Eye (tissue), 1 donor: ENCODE results near the gene GZMH.
"Not testable (repeated sequence)": the region's sequence is repeated elsewhere in the genome, so short reads cannot be mapped to it uniquely, and the experiment has no call there.

ENCODE experiments used
- DNase-seq: peaks from one replicate; pipeline ENCODE4 v3.0.0-alpha.2; 2015

The GZMH gene, protein sequence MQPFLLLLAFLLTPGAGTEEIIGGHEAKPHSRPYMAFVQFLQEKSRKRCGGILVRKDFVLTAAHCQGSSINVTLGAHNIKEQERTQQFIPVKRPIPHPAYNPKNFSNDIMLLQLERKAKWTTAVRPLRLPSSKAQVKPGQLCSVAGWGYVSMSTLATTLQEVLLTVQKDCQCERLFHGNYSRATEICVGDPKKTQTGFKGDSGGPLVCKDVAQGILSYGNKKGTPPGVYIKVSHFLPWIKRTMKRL

DNA sequence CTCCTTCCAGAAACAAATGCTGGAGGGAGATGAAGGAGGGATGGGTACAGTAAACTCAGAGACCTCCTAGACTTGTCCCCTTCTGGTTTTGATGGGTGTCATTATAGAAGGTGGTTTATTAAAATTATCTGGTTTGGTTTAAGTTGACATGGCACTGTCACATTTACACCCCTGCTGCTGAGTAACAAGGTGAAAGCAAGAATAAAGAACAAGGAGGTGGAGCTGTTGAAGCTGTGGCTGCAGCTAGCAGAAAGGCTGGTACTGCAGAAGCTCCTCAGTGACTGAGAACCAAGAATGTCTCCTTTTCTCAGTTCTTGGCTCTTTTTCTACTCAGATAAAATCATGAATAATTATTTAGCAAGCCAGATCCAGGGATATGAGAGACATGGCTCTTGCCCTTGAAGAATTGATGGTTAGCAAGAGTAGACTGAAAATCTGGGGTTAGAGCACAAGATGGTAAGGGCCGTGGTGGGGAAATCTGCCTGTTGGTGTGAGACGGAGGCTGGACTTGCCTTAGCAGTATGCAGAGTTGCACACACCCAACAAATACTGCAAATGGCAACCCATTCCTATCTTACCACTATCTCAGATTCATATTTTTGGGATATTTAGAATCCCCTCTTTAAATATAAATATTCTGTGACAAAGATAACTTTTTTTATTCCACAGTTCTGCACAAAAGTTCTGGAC is at the start of gene GZMH:
TSS of gene GZMH (minus strand) at position 31 of the 690 bp plus-strand sequence. CDS start 72 bp downstream, outside the sequence.
- no peak for DNase-seq

DNA sequence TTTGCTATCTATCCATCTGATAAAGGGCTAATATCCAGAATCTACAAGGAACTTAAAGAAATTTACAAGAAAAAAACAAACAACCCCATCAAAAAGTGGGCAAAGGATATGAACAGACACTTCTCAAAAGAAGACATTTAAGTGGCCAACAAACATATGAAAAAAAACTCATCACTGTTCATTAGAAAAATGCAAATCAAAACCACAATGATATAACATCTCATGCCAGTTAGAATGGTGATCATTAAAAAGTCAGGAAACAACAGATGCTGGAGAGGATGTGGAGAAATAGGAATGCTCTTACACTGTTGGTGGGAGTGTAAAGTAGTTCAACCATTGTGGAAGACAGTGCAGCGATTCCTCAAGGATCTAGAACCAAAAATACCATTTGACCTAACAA is 38.9 kb upstream of the GZMH start:
- not testable (repeated sequence) for DNase-seq

DNA sequence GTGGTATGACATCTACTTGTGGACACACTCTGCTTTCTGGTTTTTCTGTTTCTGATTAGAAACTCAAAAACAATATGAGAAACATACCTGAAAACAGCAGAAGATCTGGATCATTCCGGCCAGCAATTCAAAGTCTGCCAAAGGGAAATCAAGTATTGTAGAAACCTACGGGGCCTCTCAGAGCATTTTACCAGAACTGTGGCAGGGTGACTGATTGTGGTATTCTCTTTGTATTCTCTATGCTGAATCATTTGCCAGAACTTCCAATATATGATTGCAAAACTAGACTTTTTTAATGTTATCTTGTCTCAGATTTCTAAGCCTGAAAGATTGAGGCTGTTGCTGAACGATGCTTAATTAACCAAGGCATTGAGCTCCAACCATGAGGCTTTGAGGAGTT is 30.4 kb upstream of the GZMH start:
- DNase-seq, result no peak

DNA sequence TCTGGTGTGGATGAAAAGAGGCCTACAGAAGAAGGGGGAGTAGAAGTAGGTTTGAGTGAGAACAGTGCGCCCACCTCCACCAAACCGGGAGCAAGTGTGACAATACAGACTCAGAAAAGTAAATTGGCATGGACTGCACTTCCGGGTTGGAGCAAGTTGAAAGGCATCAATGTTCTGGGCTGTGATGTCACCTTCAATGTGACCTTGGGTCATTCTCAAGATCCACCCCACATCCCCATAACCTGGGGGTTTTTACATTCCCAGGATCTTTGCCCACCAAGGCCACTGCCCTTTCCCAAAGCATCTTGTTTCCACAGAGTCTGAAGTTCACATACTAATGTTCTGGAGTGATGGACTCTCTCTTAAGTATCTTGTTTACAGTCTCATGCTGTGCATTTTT is 29.8 kb upstream of the GZMH start:
- DNase-seq, result no peak

DNA sequence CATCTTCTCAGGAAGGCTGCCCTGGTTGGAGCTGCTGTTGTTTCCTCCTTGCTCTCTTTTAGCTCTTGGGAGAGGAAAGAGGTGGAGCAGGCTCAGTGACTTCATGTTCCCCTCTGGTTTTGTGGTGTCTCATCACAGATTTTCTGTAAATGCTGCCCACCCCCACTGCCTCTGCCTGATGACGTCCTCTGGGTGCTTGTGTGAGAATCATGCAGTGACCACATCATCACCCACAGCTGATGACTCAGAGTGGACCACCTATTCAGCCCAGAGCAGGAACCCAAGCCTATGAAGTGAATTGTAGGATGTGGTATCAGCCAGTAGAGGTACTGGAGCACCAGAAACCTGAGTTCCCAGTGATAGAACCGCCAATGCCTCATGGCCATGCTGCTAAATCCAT is 24.7 kb upstream of the GZMH start, which contains the start of gene GZMB:
TSS of gene GZMB (minus strand) at position 33 of the 400 bp plus-strand sequence. CDS start at position 3, 30 bp downstream.
- DNase-seq, result no peak

DNA sequence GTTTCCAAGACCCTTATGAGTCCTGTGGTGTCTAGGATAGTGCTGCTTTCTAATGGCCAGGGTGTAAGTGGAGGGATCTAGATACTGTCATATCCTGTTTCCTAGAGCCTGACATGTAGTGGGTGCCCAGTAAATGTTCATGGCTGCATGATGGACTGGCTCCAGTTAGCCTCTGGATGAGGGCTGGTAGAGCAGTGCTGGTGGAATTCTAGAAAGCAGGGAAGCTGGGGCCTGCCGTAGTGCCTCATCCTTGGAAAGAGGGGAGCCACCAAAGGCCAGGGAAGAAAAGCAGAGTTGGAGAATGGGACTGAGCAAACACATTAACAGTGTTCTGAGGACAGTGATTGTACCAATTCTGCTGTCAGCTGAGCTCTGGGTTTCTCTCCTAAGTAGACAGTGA is 23.9 kb upstream of the GZMH start:
- DNase-seq, result no peak

DNA sequence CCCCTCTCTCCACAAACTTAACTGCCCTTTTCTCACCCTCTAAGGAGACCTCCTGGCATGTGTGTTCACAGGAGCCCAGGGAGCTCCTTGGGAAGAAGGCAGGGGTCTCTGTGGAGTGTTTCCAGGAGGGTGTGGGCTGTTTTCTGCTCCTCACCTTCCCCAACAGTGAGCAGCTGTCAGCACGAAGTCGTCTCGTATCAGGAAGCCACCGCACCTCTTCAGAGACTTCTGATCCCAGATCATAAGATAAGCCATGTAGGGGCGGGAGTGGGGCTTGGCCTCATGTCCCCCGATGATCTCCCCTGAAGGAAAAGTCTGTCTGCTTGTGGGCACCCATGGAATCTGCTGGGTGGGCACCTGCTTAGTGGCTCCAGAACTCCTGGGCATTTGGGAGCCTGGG is 23.3 kb upstream of the GZMH start:
- DNase-seq, result no peak

DNA sequence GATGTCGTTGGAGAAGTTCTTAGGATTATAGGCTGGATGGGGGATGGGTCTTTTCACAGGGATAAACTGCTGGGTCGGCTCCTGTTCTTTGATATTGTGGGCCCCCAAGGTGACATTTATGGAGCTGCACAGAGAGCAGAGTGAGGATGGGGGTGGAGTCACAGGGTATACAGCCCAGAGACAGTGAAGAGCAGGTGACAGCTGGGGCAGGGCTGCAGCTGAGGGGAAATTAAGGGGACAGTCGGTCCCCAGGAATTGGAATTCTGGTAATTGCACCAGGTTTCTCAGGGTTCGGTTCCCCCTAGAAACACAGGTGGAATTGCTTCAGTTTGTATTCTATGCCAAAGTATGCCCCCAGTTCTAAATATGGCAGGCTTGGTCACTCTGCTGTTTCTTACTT is 22.9 kb upstream of the GZMH start:
- DNase-seq, result no peak

DNA sequence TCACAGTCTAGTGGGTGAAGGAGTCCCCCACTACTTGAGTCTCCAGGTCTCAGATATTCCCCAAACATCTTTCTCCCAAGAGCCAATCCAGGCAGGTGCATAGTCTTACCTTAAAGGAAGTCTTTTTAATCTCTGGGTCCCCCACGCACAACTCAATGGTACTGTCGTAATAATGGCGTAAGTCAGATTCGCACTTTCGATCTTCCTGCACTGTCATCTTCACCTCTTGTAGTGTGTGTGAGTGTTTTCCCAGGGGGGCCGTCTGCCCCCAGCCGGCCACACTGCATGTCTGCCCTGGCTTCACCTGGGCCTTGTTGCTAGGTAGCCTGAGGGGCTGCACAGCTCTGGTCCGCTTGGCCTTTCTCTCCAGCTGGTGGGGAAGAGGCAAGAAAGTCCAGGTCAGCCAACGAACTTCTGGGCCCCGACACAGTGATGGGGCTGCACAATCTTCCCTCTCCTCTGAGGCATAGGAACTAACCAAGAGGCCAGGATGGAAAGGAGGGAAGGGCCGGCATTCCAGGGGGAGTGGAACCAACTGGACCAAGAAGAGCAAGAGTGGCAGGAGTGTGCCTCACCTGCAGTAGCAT is 22.4 kb upstream of the GZMH start:
- DNase-seq, result no peak

DNA sequence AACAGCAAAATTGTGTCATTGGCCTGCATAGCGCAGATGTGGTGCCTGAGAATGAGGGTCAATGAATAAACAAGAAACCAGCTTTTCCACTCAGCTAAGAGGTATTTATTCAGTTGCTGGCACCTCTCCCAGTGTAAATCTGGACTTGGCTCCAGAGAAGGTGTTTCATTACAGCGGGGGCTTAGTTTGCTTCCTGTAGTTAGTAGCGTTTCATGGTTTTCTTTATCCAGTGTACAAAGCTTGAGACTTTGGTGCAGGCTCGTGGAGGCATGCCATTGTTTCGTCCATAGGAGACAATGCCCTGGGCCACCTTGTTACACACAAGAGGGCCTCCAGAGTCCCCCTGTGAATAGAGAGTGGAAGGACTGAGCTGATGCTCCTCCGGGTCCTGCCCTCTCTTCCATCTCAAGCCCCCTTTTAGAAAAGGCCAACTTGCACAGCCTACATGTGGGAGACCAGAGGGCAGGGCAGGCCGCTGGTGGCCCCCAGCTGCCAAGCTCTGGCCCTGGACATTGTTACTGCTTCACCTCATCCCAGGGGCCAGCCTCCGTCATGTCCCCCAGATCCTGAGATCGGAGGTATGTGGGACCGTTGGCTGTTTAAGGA is 21.5 kb upstream of the GZMH start:
- DNase-seq, result peak; percentile 11

DNA sequence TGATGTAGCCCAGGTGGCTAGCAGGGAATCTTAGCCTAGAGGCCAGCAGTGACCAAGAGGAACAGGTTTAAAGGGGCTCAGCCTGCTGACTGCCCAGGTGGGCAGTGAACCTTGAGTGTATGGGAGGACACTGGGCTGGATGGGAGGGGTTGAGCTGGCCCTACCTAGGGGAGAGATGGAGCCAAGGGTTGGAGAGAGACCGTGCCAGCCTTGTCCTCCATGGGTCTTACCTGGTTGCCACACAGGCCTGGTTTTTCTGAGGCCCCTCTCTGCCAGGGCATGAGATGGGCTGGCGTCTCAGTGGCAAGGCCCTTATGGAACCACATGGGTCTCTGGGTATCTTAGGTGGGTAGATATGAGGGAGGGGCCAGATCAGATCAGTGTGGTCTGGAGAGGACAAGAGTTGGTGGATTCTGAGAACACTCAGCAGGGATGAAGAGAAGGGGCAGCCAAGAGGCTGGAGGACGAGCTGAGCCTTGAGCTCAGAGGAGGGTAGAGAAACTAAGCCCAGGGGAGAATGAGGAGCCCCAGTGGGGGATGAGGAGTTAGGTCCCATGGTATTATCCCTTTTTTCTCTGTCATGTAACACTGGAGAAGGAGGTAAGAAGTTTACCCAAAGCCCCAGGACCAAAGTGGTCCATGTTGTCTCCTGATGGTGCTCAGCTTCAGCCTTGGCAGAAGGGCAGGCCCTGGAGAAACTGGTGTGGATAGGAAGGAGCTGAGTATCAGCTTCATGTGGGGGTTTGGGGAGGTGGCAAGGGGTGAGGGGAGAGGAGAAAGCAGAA is 20.8 kb upstream of the GZMH start:
- no peak for DNase-seq

DNA sequence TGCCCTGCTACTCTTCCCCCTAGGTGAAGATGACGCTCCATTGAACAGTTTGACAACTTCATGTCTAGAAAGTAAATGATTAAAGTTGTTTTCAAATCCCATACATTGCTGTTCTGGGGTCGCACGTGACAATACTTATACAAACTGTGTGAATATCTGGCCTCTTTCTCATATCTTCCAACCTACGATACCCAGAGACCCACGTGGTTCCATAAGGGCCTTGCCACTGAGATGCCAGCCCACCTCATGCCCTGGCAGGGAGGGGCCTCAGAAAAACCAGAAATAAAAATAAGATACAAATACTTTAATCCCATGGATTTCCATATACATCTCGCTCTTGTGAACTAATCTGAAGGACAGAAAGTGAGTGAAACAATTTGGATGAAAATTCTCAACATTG is 20.0 kb upstream of the GZMH start:
- DNase-seq, result no peak

DNA sequence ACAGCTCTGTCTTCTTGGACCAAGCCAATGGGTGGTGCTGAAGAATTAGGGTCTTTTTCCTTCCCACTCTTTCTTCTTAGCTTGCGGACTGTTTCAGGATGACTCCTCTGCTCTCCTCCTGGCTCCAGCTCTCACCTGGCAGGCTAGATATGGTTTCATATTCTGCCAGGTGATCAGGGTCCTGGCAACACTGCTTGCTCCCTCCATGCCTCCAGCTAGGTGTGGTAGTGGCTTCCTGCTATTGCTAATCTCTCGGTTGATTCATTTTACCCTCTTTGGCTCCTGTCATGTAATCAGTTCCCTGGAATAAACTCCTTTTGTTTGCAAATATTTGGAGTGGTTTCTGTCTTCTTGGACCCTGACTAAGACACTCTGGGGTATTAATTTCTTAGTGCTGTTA is 4.3 kb upstream of the GZMH start:
- DNase-seq, result no peak

DNA sequence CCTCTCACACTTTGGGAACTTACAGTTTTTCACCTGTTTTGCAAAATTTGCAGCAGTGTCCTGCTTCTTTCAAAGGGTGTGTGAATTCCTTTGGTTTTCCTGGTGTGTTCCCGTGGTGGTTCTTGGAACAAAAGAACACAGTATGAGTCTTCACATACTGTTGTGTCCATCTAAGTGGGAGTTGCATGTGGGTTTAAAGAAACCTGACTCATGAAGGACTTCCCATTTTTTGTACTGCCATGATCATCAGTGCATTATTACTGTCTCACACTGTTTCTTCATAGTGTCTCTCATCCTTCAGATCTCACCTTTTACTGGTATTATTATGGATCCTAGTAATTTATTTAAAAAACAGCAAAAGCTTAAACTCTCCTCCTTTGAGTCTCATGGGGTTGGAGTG is 3.8 kb upstream of the GZMH start:
- no peak for DNase-seq

DNA sequence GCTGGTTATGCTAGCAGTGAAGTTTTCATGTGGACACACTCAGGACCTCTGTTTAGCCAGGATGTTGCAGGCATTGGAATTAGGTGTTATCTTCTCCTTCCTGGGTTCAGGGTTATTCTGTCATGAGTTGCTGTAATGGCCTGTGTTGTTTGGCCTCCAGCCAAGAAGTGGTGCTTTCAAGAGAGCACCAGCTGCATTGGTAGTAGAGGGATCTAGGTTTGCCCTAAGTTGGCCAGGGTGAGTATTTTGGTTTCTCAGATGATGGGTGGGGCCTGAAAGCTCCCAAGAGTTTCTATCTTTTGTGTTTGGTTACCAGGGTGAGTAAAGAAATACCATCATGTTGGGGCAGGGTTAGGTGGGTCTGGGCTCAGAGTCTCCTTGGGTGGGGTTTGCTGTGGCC is 2.7 kb upstream of the GZMH start:
- DNase-seq, result no peak

DNA sequence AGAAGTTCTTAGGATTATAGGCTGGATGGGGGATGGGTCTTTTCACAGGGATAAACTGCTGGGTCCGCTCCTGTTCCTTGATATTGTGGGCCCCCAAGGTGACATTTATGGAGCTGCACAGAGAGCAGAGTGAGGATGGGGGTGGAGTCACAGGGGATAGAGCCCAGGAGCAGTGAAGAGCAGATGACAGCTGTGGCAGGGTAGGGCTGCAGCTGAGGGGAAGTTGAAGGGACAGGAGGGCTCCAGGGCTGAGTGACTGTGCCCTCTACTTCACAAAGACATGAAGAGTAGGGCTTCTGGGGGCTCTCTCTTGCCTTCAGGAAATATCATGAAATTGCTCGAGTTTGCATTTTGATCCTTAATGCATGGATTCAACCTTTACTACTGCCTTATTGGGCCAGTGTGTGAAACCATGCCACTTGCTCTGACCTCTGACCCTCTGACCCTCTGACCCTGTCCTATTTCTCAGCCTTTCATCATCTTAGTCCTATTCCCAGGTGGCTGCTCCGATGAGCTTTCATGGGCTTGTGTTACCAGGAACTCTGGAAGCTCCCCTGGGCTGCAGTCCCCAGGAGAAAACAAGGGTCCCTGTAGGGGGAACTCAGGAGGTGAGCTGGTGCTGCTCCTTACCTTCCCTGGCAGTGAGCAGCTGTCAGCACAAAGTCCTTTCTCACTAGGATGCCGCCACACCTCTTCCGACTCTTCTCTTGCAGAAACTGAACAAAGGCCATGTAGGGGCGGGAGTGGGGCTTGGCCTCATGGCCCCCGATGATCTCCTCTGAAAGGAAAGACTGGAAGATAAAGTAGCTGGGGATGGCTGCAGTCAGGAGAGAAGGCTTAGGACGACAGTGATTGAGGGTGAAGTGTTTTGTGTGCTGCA is 1.6 kb downstream of the GZMH start:
- DNase-seq, result no peak

DNA sequence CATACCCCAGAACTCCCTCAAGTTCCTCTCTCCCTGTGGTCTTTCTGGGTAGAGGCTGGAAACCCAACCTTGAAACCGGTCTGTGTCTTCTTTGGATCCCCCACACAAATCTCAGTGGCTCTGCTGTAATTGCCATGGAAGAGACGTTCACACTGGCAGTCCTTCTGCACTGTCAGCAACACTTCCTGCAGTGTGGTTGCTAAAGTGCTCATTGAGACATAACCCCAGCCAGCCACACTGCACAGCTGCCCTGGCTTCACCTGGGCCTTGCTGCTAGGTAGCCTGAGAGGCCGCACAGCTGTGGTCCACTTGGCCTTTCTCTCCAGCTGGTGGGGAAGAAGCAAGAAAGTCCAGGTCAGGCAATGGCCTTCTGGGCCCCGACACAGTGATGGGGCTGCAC is 2.4 kb downstream of the GZMH start:
- no peak for DNase-seq

DNA sequence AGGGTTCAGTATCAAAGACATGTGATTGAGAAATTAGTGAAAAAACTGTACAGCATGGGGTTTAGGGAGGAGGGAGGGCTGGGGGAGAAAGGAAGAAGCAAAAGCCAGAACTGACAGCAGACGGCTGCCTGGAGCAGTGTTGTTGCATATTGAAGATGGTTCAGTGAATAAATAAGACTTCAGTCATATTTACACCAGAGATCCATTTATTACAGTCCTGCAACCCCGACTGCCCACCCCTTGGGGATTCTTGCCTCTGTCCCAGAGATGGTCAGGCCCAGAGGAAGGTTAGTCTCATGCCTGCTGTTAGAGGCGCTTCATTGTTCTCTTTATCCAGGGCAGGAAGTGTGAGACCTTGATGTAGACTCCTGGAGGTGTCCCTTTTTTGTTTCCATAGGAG is 3.2 kb downstream of the GZMH start:
- no peak for DNase-seq

DNA sequence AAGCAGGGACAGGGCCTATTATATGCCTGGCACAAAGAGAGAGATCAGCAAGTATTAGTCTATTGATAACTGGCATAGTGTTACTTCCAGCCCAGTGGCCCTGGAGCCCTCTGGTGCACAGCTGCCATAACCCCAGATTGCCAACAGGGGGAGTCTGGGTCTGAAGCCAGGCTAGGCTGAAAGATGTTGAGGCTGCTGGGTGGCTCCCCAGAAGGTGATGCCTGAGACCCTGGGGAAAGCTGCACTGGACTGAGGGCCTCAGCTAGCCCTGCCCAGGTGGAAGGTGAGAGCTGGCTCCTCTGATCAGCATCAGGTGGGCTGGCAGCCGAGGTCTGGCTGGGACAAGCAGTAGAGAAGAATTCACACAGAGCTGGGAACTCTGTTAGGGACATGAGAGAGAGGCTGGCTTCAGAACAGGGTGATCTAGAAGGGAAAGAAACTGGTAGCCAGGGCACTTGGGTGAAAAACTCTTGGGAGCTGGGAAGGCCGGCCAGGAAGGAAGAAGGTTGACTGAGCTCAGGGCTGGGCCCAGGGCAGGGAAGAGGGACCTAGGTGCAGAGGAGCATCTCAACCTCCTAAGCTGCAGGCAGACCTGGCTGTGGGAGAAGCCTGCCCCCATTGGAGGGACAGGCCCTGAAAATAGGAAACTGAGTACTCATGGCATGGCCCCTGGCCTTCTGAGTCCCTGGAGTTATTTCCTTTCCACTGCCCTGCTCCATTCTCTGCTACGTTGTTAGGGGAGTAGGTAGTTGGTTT is 3.9 kb downstream of the GZMH start:
- DNase-seq, result peak; percentile 34

DNA sequence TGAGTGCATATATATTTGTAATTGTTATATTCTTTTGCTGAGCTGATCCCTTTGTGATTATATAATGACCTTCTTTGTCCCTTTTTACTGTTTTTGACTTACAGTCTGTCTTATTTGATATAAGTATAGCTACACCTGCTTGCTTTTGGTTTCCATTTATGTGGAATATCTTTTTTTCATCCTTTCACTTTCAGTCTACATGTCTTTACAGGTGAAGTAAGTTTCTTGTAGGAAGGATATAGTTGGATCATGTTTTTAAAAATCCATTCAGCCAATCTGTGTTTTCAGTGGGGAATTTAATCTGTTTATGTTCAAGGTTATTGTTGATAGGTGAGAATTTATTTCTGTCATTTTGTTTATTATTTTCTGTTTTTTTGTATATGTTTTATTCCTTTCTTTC is 12.1 kb downstream of the GZMH start:
- no peak for DNase-seq

DNA sequence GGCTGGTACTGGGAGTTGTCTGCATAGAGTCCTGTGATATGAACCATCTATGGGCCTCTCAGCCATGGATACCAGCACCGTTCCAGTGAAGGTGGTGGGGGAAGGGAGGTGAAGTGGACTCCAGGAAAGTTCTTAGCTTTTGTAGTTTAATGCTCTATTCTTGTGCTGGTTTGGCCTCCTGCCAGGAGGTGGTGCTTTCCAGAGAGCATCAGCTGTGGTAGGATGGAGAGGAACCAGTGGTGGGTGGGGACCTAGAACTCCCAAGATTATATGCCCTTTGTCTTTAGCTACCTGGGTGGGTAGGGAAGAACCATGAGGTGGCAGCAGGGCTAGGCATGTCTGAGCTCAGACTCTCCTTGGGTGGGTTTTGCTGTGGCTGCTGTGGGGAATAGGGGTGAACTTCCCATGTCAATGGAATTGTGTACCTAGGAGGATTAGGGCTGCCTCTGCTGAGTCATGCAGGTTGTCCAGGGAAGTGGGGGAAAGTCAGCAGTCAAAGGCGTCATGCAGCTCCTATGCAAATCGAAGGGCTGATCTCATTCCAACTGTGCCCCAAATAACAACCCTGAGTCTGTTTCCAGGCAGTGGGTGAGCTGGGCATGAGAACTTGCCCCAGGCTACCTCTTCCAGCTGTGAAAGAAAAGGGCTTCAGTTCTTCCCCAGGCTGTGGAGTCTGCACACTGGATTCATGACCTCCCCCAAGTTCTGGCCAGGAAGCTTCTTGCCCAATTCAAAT is 14.2 kb downstream of the GZMH start:
- DNase-seq, result no peak
